ENCODE results near the gene RNU5D-1. TPM values are rescaled to one million over a fixed set of nuclear protein-coding genes. Genes with fewer than 3 reads are reported as not detected.

RNU5D-1 gene
- total RNA-seq, 1 experiment from 2014 or later, result not detected

- TF ChIP-seq ZNF263 (CRISPR knock-in tag; IDR thresholded peaks at IDR 0.05; ENCODE audit: low read depth) (no peak), ZNF425 (CRISPR knock-in tag; conservative IDR thresholded peaks at IDR 0.05) (peak; percentile 57), FOXP4 (CRISPR knock-in tag; IDR thresholded peaks at IDR 0.05) (no peak), CBFB (CRISPR knock-in tag; IDR thresholded peaks at IDR 0.05; ENCODE audit: low read depth) (no peak), ZNF232 (CRISPR knock-in tag; IDR thresholded peaks at IDR 0.05) (no peak)
These were observed 49.7 kb upstream of the RNU5D-1 start (continued) for GRCh38 chr1:44780583-44781121.

GRCh38 chr1:44778705-44779576, 48.0 kb upstream of the RNU5D-1 start:
- H3K4me1 Mint-ChIP-seq, result peaks cover 30% of the 10 kb centered on the region
- H3K9me3 Mint-ChIP-seq, result no peaks in the 10 kb centered on the region
- H3K36me3 Mint-ChIP-seq, result peaks cover 49% of the 10 kb centered on the region
- H3K27ac Mint-ChIP-seq, result peak overlapping the region; percentile 94
- ATAC-seq, result no peak
- ChIA-PET POLR2A (interaction anchor here (0.7 kb wide), 1 partner anchor 21 kb away, joined by 3 read pairs; the partner anchor contains the start of gene PLK3), CTCF (interaction anchor here (0.5 kb wide), 1 partner anchor 174 kb away, joined by 3 read pairs; no protein-coding TSS in a partner anchor)
- no peak for DNase-seq (ENCODE audit: low spot score)
- no peaks in the 10 kb centered on the region for H3K27me3 Mint-ChIP-seq (ENCODE audit: low read depth)
- TF ChIP-seq NFATC4 (CRISPR knock-in tag; IDR thresholded peaks at IDR 0.05) (peak; percentile 75; the same call in 1 of the 2 replicates), ZNF671 (CRISPR knock-in tag; IDR thresholded peaks at IDR 0.05) (peak; percentile 65; the same call in 1 of the 2 replicates), SOX15 (CRISPR knock-in tag; IDR thresholded peaks at IDR 0.05) (no peak), ZNF425 (CRISPR knock-in tag; conservative IDR thresholded peaks at IDR 0.05) (0 out of 2 replicates have a peak, but pooled peaks have one; percentile 16)
- H3K4me3 Mint-ChIP-seq, result peak overlapping the region; percentile 87

- CTCF ChIA-PET, result no interaction called here
- no peak for TF ChIP-seq ZMAT4 (CRISPR knock-in tag; IDR thresholded peaks at IDR 0.05)
- DNase-seq (ENCODE audit: low spot score), result no peak
These were observed 47.1 kb upstream of the RNU5D-1 start for GRCh38 chr1:44777969-44778635.

GRCh38 chr1:44777547-44777946, 46.6 kb upstream of the RNU5D-1 start:
- ChIA-PET POLR2A (no interaction called here), CTCF (no interaction called here)
- Mint-ChIP-seq H3K4me1 (peaks cover 22% of the 10 kb centered on the region), H3K36me3 (peaks cover 49% of the 10 kb centered on the region), H3K27ac (peak overlapping the region; percentile 94), H3K27me3 (ENCODE audit: low read depth) (no peaks in the 10 kb centered on the region), H3K9me3 (no peaks in the 10 kb centered on the region), H3K4me3 (peak overlapping the region; percentile 87)
- DNase-seq (ENCODE audit: low spot score), result no peak
- ATAC-seq, result no peak
- TF ChIP-seq ZBTB43 (CRISPR knock-in tag; IDR thresholded peaks at IDR 0.05), result 0 out of 2 replicates have a peak, but pooled peaks have one; percentile 2
- TF ChIP-seq ETV6 (CRISPR knock-in tag; IDR thresholded peaks at IDR 0.05), result no peak
- TF ChIP-seq SP1 (CRISPR knock-in tag; conservative IDR thresholded peaks at IDR 0.05), result 0 out of 2 replicates have a peak, but pooled peaks have one; percentile 18
- TF ChIP-seq ATF3 (CRISPR knock-in tag; conservative IDR thresholded peaks at IDR 0.05), result no peak

More at GRCh38 chr1:44777969-44778635, 47.1 kb upstream of the RNU5D-1 start:
- ATAC-seq, result no peak
- H3K27ac Mint-ChIP-seq, result peak overlapping the region; percentile 94
- H3K9me3 Mint-ChIP-seq, result no peaks in the 10 kb centered on the region
- POLR2A ChIA-PET, result no interaction called here
- peaks cover 22% of the 10 kb centered on the region for H3K4me1 Mint-ChIP-seq
- H3K27me3 Mint-ChIP-seq (ENCODE audit: low read depth), result no peaks in the 10 kb centered on the region
- H3K36me3 Mint-ChIP-seq, result peaks cover 49% of the 10 kb centered on the region
- peak overlapping the region; percentile 87 for H3K4me3 Mint-ChIP-seq
